ENCODE results near the gene SARNP.
"Not testable (repeated sequence)": the region's sequence is repeated elsewhere in the genome, so short reads cannot be mapped to it uniquely, and the experiment has no call there.

SARNP gene

DNA sequence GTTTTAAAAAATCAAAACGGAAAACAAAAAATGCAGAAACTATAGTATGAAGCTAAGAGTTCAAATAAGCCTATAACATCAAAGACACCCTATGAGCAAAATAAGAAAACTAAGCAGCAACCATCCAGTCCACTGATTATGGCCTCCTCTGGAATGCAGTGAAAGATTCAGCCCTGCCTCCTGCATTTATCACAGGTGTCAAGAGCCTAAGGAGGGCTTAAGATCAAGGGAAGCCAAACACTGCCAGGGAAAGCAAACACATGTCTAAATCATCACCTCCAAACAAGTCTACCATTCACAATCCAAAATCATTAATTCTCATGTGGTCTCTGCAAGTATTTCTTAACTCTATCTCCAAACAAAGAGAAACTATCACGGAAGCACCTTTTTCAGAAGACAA, 28.4 kb downstream of the SARNP start:
- DNase-seq, result no peak

DNA sequence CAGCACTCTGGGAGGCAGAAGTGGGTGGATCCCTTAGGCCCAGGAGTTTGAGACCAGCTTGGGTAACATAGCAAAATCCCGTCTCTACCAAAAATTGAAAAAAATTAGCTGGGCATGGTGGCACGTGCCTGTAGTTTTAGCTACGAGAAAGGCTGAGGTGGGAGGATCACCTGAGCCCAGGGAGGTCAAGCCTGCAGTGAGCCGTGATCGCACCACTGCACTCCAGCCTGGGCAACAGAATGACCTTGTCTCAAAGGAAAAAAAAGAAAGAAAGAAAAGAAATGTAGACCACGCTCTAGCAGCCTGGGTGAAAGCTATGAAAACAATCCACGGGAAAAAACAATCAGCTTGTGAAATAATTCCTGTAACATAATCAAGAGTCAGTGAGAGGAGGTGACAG, 29.0 kb downstream of the SARNP start:
- DNase-seq, result no peak

DNA sequence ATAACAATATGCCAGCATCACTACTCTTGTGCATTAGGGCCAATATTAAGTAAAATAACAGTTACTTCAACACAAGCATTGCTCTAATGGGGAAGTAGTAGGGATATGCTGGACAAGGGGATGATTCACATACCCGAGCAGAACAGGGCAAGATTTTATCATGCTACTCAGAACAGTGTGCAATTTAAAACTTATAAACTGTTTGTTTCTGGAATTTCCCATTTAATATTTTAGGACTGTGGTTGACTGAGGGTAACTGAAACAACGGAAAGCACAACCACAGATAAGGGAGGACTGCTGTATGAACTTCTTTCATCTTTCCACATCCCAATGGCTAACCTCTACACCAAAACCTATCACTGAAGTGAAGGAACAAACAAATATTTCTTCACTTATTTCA, 36.8 kb downstream of the SARNP start:
- peak; percentile 5 for DNase-seq

DNA sequence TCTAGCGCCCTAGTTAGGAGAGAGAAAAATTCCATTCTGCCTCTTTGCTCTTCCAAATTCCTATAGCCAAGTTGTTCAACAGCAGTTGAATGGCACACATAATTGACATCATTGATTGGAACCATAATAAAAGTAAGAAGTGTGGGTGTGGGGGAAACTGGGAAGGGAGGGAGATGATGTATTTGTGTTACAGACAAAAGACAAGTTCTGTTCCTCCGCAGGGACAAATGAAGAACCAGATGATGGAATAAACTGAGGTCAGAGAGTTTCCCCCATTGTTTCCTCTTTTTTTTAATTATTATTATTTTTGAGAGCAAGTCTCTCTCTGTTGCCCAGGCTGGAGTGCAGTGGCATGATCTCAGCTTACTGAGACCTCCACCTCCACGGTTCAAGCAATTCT, 39.7 kb downstream of the SARNP start:
- no peak for DNase-seq

DNA sequence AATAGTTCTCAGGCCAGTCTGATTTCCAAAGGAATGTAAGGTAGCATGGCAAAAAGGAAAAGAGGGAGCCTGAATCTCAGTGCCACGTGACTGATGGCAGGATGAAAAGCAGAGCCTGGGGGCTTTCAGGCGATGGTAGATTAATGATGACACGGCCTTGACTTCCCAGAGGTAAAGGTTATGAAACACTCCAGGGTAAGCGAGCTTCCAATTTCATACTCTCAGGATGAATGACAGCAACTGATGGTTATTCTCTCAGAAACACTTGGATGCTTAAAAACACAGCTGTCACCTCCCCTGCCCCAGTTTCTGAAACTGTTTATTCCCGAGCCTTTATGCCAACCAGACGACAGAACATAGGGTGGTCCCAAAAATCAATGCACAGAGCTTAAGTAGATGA, 45.8 kb downstream of the SARNP start:
- no peak for DNase-seq

DNA sequence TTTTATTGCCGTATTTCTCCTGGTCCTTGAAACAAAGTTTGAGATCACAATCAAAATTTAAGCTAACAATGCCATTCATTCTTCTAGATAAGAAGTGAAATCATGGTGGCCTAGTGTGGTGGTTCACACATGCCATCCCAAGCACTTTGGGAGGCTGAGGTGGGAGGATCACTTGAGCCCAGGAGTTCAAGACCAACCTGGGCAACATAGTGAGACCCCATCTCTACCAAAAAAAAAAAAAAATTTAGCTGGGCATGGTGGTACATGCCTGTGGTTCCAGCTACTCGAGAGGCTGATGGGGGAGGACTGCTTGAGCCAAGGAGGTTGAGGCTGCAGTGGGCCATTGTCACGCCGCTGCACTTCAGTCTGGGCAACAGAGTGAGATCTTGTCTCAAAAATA, 50.4 kb downstream of the SARNP start:
- no peak for DNase-seq

DNA sequence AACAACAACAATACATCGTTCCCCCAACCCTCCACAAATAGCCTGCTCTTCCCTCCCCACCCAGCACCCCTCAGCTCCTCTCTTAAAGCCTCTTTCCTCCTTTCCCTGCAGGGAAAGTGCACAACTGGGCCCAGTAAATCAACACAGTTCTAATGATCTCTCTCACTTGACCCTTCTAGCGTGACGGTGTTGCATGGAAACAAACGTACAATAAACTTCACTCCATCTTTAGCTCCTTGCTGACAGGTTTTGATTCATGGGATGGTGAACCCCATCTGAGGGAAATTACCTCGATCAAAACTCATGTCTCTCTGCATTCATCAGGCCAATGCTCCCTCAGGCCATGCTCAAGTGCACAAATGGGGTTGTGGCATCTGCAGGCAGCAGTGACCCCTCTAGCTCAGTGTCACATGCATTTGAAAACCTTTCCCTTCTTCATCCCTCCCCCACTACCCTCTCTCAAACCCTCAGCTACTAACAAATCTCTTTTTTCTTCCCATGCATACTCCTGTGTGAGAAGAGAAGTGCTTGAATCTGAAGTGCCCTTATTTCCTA, 51.7 kb downstream of the SARNP start:
- DNase-seq, result no peak

DNA sequence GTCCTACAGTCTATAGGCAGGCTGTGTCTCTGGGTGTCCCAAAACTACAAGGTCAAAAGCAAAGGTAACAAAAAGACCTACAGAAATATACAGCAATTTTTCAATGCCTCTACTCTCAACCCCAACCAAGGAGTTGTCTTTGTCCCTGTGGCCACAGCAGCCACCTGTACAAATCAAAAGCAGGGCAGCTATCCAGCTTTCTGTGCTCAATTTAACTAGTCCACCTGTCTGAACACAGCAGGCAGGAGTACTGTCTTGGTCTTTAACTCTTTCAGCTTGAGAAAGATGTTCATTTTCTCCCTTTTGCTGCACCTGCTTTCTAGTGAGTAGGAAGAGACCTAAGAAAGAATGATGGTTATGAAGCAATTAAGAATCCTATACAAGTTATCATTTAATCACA, 54.9 kb downstream of the SARNP start:
- no peak for DNase-seq

DNA sequence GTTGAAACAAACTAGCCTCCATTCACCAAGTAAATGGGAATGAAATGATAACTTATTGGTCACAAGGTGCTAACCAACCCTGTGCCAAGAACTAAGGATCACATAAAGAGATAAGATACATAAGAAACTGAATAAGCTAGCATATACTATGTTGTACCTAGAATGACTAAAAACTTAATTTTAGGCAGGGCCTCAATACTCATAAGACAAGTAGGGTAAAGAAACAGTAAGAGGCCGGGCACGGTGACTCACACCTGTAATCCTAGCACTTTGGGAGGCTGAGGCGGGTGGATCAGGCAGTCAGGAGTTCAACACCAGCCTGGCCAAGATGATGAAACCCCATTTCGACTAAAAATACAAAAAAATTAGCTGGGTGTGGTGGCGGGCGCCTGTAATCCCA, 56.9 kb downstream of the SARNP start:
- peak; percentile 70 for DNase-seq

DNA sequence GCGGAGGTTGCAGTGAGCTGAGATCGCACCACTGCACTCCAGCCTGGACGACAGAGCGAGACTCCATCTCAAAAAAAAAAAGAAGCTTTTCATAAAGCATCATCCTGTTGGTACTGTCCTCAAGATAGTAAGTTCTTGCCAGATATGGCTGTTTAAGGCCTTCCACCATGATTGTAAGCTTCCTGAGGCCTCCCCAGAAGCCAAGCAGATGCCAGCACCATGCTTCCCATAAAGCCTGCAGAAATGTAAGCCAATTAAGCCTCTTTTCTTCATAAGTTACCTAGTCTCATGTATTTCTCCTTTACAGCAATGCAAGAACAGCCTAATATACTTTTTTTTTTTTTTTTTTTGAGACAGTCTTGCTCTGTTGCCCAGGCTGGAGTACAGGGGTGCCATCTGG, 58.9 kb downstream of the SARNP start:
- DNase-seq, result not testable (repeated sequence)

DNA sequence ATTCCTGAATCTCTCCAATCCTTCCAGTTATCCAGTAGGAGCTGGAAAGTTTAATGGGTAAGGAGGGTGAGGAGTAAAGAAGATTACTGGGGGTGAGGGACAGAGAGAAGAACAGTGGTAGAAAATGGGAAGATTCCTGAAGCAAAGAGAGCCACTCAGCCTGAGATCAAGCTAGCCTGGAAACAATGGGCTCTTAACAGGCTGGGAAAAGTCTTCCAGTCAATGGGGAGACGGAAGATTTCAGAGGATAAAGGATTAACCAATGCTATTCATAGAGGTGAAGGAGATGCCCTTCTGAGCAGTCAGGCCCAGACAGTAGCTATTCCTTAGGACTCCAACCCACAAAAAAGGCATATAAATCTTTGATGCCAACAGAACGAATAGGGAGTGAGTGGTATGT, 59.8 kb downstream of the SARNP start:
- no peak for DNase-seq

DNA sequence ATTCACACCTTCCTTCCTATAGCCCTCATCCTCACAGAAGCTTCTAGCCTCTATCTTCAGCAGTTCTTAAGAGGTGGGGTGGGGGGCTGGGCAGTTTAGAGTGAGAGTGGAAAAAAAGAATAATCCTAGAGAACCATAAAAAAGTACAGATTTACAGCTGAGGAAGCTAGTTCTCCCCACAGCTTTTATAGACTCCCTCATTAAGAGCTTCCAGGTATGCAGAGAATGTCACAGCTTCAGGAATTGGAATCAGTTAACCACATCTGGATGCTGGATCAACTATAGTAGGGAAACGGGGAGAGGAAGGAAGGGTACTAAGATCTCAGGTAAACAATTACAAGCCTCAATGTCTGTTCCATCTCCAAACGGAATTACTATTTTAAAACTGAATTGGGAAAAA, 62.3 kb downstream of the SARNP start:
- DNase-seq, result no peak

DNA sequence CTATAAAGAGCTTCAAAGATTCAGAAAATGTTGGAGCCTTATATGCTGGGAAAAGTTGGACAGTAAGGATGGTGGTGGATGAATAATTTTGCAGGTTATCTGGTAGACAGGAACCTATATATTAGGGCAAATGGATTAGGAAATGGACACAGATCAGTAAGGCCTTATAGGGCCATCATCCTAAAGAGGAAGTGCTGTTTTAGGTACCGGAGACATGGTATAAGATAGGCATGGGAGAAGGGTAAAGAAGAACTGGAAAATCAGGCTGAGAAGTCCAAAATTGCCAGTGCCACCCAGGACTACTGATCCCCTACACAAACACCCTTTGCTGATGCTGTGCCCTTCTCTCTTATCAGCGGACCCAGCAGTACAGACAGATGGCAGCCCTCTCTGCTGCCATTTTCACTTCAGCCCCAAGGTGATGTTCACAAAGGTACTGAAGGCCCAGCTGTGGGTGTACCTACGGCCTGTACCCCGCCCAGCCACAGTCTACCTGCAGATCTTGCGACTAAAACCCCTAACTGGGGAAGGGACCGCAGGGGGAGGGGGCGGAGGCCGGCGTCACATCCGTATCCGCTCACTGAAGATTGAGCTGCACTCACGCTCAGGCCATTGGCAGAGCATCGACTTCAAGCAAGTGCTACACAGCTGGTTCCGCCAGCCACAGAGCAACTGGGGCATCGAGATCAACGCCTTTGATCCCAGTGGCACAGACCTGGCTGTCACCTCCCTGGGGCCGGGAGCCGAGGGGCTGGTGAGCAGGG, 69.1 kb downstream of the SARNP start:
- no peak for DNase-seq

DNA sequence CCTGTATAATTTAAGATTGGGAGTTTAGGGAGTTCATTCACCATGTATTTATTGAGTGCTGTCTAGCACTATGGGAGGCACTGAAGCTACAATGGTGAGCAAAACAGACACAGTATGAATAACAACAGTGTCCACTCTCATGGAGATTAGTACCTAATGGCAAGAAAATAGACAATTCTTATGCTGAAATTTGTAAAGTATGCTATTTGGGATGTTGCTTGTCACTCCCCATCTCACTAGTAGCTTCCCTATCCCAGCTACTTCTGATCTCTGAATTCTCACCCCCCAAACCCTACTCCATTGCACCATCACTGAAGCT, 70.7 kb downstream of the SARNP start:
- DNase-seq, result no peak

DNA sequence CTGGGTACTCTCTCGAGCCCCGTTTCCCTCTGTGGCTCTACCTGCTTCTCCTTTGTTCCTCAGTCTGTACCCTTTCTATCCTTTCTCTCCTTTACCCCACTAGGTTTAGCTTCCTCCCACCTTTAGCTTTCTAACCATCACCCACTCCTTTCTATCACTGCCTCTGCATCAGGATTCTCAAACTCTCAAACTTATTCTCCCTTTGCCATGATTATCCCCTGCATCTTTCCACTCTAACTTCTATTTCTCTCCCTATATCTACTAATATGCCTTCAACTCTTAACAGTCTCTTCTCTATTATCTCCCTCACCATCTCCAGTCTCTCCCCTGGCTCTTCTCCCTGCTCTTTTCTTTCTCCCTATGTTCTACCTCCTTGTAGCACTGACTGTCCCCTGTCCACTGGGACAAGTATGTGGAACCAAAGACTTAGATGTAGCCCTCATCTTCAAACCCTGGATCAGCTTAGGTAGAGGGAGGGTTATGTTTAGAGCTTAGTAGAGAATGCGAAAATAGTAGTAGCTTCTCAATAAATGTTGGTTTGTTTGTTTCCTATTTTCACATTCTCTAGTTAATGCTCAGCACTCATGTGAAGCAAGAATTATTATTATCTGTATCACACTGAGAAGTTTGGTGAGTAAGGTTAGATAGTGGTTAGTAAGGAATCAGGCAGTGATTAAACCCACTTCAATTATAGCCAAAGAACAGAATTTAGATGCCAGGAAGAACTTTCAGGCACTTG, 71.2 kb downstream of the SARNP start:
- DNase-seq, result no peak

DNA sequence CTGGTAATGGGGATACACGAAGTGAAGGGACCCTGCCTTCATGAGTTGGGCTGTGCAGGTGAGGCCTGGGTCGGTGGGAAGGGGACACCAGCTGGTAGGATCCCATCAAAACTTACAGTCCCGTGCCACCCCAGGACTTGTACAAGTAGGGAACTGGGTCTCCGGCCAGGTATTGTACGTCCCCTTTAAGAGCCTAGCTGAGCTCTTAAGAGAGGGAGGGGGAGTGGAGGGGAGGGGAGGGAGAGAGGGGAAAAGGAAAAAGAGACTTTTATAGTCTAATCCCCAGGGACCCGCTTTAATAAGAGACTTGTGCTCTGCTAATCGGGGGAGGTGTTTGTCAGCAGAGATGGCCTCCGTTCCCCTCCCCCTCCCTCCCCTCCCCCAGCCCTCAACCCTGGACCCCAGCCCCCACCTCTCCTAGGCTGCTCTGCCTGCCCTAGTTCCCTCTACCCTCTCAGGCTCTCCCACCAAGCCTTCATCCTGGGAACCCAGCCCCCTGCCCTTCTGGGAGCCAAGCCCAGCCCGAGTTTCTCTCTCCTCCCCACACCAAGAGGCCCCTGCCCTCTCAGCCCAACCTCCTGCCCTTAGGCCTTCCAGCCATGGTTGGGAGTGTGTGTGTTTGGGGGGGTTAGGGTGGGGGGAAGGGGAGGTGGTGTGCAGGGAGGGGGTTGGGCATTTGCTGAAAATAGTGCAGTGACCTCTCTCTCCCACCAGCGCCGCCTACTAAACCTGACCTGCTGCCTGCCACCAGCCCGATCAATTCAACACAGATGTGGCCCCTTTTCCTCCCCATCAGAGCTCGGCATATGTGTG, 72.0 kb downstream of the SARNP start:
- no peak for DNase-seq

DNA sequence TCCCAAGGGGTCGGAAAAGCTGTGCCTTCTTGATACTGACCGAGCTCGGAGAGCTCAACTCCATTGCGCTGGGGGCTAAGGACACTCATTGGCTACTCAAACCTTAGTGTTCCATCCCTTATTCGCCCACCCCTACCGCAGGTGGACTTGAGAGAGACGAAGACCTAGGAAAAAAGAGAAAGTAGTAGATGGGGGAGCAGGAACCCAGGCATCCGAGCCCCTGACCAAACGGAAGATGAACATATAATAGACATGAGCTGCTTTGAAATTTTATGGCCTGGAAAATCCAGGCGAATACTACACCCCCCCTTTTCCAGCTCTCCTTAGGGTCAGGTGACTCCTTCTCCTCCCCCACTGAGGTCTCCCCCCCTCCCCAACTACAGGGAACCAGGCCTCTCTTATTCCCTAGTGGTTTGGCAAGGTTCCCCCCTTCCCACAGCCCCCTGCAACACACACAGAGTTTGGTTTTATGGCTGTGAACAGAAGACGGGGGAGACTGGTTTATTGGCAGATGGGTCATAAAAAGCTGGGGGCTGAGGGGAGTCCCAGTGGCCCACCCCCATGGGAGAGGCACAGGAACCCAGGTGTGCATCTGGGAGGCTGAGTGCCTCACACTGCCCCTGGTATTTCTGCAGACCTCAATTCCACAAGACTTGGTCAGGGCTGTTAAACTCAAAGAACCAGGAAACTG, 73.0 kb downstream of the SARNP start:
- no peak for DNase-seq

DNA sequence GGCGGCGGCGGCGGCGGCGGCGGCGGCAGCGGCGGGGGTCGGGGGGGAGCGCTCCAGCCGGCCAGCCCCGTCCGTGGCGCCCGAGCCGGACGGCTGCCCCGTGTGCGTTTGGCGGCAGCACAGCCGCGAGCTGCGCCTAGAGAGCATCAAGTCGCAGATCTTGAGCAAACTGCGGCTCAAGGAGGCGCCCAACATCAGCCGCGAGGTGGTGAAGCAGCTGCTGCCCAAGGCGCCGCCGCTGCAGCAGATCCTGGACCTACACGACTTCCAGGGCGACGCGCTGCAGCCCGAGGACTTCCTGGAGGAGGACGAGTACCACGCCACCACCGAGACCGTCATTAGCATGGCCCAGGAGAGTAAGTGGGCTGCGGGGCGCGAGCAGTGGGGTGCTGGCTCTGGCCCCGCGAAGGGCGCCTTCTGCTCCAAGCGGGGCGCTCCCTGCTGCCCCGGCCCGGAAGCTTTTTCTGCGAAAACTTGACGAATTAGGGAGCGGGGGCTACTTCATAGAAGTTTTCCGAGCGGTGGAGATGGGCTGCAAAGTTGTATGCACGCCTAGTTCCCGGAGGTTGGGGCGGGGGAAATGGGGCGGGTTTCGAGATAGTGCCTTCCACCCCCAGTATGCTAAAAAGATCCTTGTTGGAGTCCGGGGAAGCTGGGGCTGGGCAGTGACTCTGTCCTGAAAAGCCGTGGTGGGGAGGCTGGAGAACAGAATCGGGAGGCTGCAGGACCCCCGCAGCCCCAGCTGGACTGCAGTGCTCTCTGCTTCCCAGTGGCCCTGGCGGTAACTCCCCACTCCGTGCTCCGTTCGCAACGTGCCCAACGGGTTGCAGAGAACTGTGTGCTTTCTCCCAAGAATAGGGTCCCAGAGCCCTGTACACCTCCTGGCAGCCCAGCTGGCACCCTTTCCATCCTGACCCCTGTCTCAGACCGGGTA, 73.9 kb downstream of the SARNP start:
- DNase-seq, result peak; percentile 61

DNA sequence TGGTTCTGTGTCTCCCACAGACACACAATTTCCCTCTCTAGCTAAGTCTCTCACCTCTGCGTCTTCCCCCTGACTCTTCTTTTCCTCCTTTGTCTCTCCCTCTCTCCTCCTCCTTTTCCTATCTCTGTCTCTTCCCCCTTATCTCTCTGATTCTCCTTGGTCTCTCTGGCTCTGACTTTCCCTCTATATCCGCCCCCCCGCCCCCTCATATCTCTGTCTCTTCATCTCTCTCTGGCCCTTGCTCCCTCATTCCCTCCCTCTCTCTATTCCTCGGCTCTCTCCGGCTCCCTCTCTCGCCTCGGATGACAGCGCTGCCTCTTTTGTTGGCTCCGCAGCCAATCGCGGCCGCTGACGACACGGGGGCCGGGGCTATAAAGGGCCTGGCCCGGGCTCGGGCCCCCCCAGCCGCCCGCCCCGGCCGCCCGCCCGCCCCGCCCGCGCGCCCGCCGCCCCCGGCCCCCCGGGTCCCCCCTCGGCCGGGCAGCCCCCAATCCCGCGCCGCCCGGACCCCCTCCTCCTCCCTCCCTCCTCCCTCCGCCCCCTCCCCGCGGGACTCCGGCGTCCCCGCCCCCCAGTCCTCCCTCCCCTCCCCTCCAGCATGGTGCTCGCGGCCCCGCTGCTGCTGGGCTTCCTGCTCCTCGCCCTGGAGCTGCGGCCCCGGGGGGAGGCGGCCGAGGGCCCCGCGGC, 74.7 kb downstream of the SARNP start, which contains the start of gene GDF11:
Gene GDF11, plus strand, starts transcription at position 404 of the 687 bp plus-strand sequence. Its CDS starts 195 bp downstream, at position 599.
- DNase-seq, result peak; percentile 81

DNA sequence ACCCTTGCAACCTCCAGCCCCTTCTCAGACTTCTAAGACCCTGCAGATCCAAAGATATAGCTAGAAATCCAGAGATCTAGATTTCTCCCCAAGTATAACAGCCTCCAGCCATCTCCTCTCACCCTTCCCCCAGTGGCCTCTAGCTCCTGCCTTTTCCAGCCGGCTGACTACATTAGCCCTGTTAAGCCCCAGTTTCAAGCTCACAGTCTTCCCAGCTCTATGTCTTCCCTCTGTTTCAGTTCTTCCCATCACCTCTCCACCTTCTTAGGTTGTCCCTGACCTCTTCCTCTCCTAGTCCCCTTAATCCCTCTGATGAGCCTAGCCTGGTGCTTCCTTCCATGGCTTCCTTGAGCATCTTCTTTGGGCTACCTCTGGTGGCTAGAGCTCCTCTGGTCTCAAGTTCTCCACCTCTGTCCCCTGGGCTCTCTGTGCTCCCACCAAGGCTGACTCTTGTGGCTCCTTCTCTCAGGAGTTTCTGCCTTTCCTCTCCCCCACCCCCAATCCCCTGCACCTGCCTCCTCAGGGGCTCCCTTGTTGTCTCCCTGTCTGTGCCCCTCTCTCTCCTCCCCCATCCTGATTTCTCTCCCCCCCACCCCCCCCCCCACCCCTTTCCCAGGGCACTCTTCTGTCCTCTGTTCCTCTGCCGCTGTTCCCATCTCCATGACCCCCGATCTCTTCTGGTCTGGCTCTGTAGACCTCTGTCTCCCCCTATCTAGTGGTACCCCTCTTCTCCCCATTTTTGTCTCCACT, 75.4 kb downstream of the SARNP start:
- no peak for DNase-seq
